ENCODE data around the gene CCDC190.
A peak's percentile ranks its signal among the peaks of the same experiment; 100 is the strongest.

Gene CCDC190

DNA sequence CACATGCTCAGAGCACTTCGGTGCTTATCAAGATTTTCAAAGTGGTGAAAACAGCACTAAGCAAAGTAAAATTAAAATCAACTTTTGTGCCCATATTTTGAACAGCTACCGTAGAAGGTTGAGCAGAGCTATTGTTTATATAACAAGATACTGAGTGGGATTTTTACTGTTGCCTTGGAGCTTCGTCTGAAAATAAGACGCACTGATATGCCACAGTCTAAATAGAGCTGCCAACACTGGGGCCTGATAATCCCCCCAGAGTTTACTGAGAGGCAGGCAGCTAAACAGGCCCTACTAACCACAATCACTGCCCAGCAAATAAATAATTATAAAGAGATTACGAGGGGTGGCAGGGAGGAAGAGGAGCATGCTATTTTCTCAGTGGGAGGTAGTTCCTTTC lies 650 bp upstream of the CCDC190 start:
- no peak overlapping the region for H3K27ac Mint-ChIP-seq
- H3K4me3 Mint-ChIP-seq = no peak overlapping the region
- TF ChIP-seq, protein P1, sequence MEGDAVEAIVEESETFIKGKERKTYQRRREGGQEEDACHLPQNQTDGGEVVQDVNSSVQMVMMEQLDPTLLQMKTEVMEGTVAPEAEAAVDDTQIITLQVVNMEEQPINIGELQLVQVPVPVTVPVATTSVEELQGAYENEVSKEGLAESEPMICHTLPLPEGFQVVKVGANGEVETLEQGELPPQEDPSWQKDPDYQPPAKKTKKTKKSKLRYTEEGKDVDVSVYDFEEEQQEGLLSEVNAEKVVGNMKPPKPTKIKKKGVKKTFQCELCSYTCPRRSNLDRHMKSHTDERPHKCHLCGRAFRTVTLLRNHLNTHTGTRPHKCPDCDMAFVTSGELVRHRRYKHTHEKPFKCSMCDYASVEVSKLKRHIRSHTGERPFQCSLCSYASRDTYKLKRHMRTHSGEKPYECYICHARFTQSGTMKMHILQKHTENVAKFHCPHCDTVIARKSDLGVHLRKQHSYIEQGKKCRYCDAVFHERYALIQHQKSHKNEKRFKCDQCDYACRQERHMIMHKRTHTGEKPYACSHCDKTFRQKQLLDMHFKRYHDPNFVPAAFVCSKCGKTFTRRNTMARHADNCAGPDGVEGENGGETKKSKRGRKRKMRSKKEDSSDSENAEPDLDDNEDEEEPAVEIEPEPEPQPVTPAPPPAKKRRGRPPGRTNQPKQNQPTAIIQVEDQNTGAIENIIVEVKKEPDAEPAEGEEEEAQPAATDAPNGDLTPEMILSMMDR (IDR thresholded peaks at IDR 0.05) = no peak
- no peaks in the 10 kb centered on the region for H3K36me3 Mint-ChIP-seq (ENCODE audit: low read depth)
- H3K4me1 Mint-ChIP-seq = peaks cover 11% of the 10 kb centered on the region
- no peaks in the 10 kb centered on the region for H3K27me3 Mint-ChIP-seq (ENCODE audit: low read depth, poor library complexity)
- peaks cover 8% of the 10 kb centered on the region for H3K9me3 Mint-ChIP-seq
- no peak for DNase-seq

DNA sequence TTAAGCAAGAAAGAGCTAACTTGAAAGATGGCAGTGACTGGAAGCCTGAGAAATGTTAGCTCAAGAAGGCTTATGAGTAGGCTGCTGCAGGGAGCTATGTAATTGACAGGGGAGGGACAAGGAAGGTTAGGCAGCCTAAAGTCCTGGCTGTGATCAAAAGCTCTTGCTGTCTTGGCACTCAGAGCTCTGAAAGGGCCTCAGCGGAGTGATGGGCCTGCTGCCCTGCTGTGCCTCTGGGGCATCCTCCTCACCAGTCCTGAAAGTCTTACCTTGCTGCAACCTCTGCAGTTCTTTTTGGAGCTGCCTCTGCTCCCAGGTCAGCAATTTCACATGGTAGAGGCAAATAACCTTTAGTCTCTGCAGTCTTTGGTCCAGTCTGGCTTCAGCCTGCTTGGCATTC lies 1.8 kb downstream of the CCDC190 start:
- TF ChIP-seq, protein P1 (IDR thresholded peaks at IDR 0.05) = no peak
- Mint-ChIP-seq H3K9me3 (peaks cover 5% of the 10 kb centered on the region), H3K4me1 (peaks cover 11% of the 10 kb centered on the region), H3K4me3 (no peak overlapping the region), H3K36me3 (ENCODE audit: low read depth) (no peaks in the 10 kb centered on the region), H3K27me3 (ENCODE audit: low read depth, poor library complexity) (no peaks in the 10 kb centered on the region), H3K27ac (no peak overlapping the region)
- DNase-seq = no peak

DNA sequence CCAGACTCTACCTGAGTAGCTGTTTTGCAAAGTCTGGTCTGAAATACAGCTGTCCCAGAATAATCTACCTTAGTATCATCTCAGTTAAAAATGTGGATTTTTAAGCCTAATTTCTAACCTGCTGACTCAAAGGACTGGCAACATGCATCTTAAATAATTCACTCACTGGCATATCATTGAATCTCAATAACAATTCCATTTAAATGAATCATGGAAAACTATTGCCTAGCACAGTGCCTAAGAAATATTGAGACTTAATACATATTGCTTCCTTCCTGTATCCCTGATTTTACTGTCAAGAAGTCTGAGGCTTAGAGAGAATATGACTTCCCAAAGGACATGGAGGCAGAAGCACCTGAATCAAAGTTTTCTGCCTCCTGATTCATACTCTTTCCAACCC lies 3.1 kb downstream of the CCDC190 start:
- DNase-seq = no peak
- no peaks in the 10 kb centered on the region for H3K36me3 Mint-ChIP-seq (ENCODE audit: low read depth)
- TF ChIP-seq, protein P1 (IDR thresholded peaks at IDR 0.05) = no peak
- no peak overlapping the region for H3K27ac Mint-ChIP-seq
- H3K4me3 Mint-ChIP-seq = no peak overlapping the region
- no peaks in the 10 kb centered on the region for H3K27me3 Mint-ChIP-seq (ENCODE audit: low read depth, poor library complexity)
- H3K4me1 Mint-ChIP-seq = peaks cover 11% of the 10 kb centered on the region
- H3K9me3 Mint-ChIP-seq = no peaks in the 10 kb centered on the region

DNA sequence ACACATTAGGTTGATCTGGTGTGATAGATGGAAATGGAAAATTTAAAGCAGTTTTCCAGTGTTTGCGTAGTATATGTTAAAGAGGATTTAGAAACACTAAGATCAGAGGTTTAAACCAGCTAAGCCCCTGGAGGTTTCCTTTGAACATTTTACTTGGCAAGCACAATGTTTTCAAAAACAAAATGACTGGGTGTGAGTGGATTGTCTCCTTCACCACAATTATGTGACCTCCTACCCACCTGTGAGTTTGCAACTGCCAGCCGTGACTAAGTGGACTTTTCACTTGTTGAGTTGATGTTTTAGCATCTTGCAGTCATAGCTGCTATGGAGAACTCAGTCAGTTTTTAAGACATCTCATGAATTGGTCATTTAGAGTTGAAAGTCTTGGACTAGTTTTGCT lies 4.7 kb downstream of the CCDC190 start:
- Mint-ChIP-seq H3K36me3 (ENCODE audit: low read depth) (no peaks in the 10 kb centered on the region), H3K27me3 (ENCODE audit: low read depth, poor library complexity) (peaks cover 4% of the 10 kb centered on the region), H3K4me1 (peaks cover 5% of the 10 kb centered on the region), H3K9me3 (no peaks in the 10 kb centered on the region), H3K27ac (no peak overlapping the region), H3K4me3 (no peak overlapping the region)
- DNase-seq = no peak
- TF ChIP-seq, protein P1 (IDR thresholded peaks at IDR 0.05) = no peak

DNA sequence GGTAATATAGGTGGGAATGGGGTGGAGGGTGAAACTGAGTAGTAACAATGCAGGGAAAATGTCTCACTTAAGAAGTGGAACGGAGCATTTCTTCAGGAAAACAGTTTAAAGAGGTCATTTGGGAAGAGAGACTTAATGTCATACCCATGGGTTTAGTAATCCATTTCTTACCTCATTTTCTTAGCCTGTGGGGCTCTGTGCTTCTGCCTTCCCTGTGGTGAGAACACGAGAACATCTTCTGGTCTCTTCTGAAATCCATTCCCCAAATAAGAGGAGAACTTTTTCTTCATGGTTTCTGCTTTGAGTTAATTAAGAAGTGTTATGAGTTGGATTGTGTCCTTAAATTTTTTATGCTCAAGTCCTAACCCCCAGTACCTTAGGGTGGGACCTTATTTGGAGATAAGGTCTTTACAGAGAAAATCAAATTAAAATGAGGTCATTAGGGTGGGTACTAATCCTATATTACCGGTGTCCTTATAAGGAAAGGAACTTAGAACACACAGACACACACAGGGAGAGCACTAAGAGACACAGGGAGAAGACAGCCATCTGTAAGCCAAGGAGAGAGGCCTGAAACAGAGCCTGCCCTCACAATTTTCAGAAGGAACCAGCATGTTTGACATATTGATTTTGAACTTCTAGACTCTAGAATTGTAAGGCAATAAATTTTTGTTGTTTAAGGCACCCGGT lies 5.4 kb downstream of the CCDC190 start:
- H3K27me3 Mint-ChIP-seq (ENCODE audit: low read depth, poor library complexity) = peaks cover 4% of the 10 kb centered on the region
- no peaks in the 10 kb centered on the region for H3K36me3 Mint-ChIP-seq (ENCODE audit: low read depth)
- DNase-seq = no peak
- TF ChIP-seq, protein P1 (IDR thresholded peaks at IDR 0.05) = no peak
- no peak overlapping the region for H3K27ac Mint-ChIP-seq
- no peaks in the 10 kb centered on the region for H3K9me3 Mint-ChIP-seq
- no peaks in the 10 kb centered on the region for H3K4me1 Mint-ChIP-seq
- no peak overlapping the region for H3K4me3 Mint-ChIP-seq

DNA sequence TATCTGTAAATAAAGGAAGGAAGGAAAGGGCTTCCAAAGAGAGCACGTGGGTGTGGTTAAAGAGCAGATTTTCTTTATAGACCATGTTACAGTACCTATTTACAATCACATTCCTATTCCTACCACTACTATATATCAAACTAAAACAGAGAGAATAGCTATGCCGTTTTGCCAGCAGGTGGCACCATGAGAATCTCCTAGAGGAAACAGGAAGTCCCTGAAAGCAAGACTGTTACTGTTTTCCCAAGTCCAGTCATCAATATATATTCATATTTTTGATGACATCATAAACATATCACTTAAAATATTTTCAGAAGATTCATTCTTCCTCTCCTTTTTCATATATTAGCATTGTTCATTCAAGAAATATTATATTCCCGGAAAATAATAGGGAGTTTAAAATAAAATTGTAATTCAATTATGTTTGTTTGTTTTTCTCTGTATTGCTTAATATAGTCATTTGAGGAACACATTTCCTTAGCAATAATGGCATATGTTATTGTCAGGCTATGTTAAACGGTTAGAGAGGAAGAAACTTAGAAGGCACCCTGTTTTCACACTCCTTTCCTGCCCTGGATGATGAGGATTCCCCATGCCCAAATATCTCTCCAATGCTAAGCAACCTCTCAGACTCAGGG lies 6.6 kb downstream of the CCDC190 start:
- Mint-ChIP-seq H3K4me3 (no peak overlapping the region), H3K9me3 (no peaks in the 10 kb centered on the region), H3K4me1 (no peaks in the 10 kb centered on the region), H3K27me3 (ENCODE audit: low read depth, poor library complexity) (peaks cover 4% of the 10 kb centered on the region), H3K36me3 (ENCODE audit: low read depth) (no peaks in the 10 kb centered on the region), H3K27ac (no peak overlapping the region)
- peak; percentile 69 for DNase-seq
- TF ChIP-seq, protein P1 (IDR thresholded peaks at IDR 0.05) = peak; percentile 82
